Measurements from ENCODE around the gene SLCO3A1.

SLCO3A1 gene

GRCh38 chr15:92123962-92124656 lies 270.6 kb downstream of the SLCO3A1 start:
- no peak overlapping the region for H3K4me3 ChIP-seq (ENCODE audit: low read depth, low read length)
- no peak for DNase-seq (ENCODE audit: low read depth)

GRCh38 chr15:92124657-92125010 lies 271.1 kb downstream of the SLCO3A1 start:
- no peak for DNase-seq (ENCODE audit: low read depth)
- H3K4me3 ChIP-seq (ENCODE audit: low read depth, low read length) = no peak overlapping the region

- no peak for DNase-seq (ENCODE audit: low read depth)
- no peak overlapping the region for H3K4me3 ChIP-seq (ENCODE audit: low read depth, low read length)
Observed at GRCh38 chr15:92128788-92129187, 275.3 kb downstream of the SLCO3A1 start.

- no peak for DNase-seq (ENCODE audit: low read depth)
Observed at GRCh38 chr15:92130244-92130643, 276.7 kb downstream of the SLCO3A1 start.

GRCh38 chr15:92130906-92131305 lies 277.4 kb downstream of the SLCO3A1 start:
- DNase-seq (ENCODE audit: low read depth) = no peak
- no peak overlapping the region for H3K4me3 ChIP-seq (ENCODE audit: low read depth, low read length)

More at GRCh38 chr15:92130244-92130643, 276.7 kb downstream of the SLCO3A1 start:
- no peak overlapping the region for H3K4me3 ChIP-seq (ENCODE audit: low read depth, low read length)

DNA sequence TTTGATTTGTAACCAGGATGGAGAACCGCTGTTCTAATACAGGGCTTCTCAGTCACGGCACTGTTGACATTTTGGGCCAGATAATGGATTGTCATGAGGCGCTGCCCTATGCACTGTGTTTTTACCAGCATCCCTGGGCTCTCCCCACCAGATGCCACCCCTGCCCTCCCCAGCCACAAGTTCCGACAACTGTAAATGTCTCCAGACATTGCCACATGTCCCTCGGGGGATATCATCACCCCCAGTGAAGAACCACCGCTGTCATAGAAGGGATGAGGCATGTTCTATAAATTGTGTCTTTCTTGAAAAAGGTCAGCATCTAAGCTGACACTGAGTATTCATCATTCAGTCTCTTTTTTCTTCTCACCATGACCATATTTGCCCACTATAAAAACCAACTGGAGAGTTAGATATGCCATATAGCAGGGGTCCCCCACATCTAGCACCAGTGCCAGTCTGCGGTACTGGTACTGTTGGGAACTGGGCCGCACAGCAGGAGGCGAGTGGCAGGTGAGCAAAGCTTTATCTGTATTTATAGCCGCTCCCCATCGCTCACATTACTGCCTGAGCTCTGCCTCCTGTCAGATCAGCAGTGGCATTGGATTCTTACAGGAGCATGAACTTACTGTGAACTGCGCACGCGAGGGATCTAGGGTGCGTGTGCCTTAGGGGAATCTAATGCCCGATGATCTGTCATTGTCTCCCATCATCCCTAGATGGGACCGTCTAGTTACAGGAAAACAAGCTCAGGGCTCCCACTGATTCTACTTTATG lies 279.7 kb downstream of the SLCO3A1 start:
- DNase-seq (ENCODE audit: low read depth) = no peak
- H3K4me3 ChIP-seq (ENCODE audit: low read depth, low read length) = no peak overlapping the region

GRCh38 chr15:92140796-92141195 lies 287.3 kb downstream of the SLCO3A1 start:
- no peak overlapping the region for H3K4me3 ChIP-seq (ENCODE audit: low read depth, low read length)
- no peak for DNase-seq (ENCODE audit: low read depth)

DNA sequence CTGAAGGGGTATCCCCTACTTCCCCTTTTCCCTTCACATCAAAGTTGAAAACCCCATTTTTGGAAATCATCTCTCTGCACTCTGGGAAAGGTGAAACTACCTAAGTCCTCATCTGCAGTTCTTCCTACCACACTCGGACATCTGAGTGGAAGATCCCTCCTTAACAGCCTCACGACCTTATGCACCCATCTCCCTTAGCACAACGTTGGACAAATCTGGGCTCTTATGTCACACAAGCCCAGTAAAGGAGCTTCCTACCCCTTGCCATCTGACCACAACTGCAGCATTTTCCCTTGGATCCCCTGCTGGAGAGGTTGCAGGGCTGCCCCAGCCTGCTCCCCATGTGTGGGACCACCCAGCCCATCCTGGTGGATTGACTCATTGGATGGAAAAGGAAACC lies 288.1 kb downstream of the SLCO3A1 start:
- DNase-seq (ENCODE audit: low read depth) = no peak
- H3K4me3 ChIP-seq (ENCODE audit: low read depth, low read length) = no peak overlapping the region

DNA sequence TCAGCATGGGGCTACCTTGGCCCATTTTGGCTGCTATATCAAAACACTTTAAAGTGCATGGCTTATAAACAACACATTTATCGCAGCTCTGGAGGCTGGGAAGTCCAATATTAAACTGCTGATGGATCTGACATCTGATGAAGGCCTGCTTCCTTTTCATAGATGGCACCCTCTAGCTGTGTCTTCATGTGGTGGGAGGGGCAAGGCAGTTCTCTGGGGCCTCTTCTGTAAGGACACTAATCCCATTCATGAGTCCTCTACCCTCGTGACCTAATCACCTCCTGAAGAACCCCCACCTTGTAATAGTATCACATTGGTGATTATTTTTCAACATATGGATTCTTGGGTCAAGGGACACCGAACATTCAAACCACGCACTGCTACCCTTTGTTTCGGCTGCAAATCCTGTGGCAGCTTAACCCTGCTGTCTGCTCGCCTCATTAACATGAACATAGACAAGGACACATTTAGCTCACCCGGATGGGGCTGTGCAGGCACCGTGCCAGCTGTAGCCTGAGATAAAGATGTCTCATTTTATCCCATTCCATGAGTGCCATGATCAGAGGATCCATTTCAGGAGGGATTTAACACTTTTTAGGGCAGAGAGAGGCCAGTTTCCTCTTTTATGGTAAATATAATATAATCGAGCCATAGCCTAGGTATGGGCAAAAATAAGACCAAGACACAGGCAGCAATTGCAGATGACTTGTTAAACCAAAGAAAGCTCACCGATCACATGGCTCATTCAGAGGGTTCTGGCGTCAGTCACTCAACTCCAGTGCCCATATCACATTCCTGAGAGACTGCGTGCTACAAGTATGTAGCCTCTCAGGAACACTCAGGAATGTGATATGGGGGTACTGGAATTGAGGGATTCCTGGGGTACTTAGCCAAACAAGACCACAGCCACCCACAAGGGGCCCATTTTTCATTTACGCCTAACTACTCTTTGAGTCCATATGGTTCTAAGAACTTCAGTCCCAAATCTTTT lies 289.0 kb downstream of the SLCO3A1 start:
- no peak overlapping the region for H3K4me3 ChIP-seq (ENCODE audit: low read depth, low read length)
- no peak for DNase-seq (ENCODE audit: low read depth)

- no peak for DNase-seq (ENCODE audit: low read depth)
- no peak overlapping the region for H3K4me3 ChIP-seq (ENCODE audit: low read depth, low read length)
Observed at GRCh38 chr15:92143765-92144164, 290.3 kb downstream of the SLCO3A1 start.

GRCh38 chr15:92146511-92147150 lies 293.1 kb downstream of the SLCO3A1 start:
- no peak for DNase-seq (ENCODE audit: low read depth)
- H3K4me3 ChIP-seq (ENCODE audit: low read depth, low read length) = no peak overlapping the region

- DNase-seq (ENCODE audit: low read depth) = no peak
- H3K4me3 ChIP-seq (ENCODE audit: low read depth, low read length) = no peak overlapping the region
Observed at GRCh38 chr15:92149029-92149428, 295.5 kb downstream of the SLCO3A1 start.

GRCh38 chr15:92149465-92149864 lies 296.0 kb downstream of the SLCO3A1 start:
- DNase-seq (ENCODE audit: low read depth) = no peak
- no peak overlapping the region for H3K4me3 ChIP-seq (ENCODE audit: low read depth, low read length)

- no peak overlapping the region for H3K4me3 ChIP-seq (ENCODE audit: low read depth, low read length)
- DNase-seq (ENCODE audit: low read depth) = no peak
Observed at GRCh38 chr15:92151168-92151567, 297.7 kb downstream of the SLCO3A1 start.

DNA sequence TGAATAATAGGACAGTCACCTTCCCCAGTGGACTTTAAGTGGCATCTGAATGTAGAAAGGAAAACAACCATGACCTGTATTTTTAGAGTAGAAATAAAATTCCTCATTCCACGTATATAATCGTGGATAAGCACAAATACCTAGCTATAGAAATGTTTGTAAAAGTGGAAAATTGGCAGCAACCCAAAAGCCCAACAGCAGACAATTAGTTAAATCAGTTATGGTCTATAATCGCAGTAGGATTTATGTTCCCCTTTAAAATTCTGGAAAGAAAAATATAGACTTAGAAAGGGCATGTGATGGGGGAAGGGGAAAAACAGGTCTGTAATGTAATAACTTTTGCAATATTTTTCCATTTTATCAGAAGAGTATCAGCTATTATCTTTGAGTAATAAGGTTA lies 298.2 kb downstream of the SLCO3A1 start:
- H3K4me3 ChIP-seq (ENCODE audit: low read depth, low read length) = no peak overlapping the region
- DNase-seq (ENCODE audit: low read depth) = no peak

- DNase-seq (ENCODE audit: low read depth) = no peak
- H3K4me3 ChIP-seq (ENCODE audit: low read depth, low read length) = no peak overlapping the region
Observed at GRCh38 chr15:92152983-92153382, 299.5 kb downstream of the SLCO3A1 start.

GRCh38 chr15:92153620-92154019 lies 300.1 kb downstream of the SLCO3A1 start:
- H3K4me3 ChIP-seq (ENCODE audit: low read depth, low read length) = no peak overlapping the region
- DNase-seq (ENCODE audit: low read depth) = no peak

DNA sequence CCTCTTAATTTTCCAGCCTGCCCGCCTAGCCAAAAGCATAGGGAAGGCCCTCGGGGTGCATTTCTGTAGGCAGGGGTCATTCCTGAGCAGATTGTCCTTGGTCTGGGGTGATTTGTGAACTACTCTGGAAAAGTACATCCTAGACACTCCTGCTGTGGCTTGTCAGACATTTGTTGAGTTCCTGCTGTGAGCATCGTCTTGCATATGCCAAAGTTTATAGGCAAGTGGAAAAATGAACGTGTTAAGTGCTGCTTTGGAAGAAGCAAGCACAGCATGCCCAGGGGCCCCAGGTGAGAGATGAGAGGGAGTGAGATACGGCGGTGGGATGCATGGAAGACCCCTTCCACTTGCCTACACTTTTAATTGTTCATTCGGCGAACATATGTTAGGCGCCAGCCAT lies 302.4 kb downstream of the SLCO3A1 start:
- DNase-seq (ENCODE audit: low read depth) = no peak
- no peak overlapping the region for H3K4me3 ChIP-seq (ENCODE audit: low read depth, low read length)

GRCh38 chr15:92157666-92158298 lies 304.3 kb downstream of the SLCO3A1 start:
- DNase-seq (ENCODE audit: low read depth) = no peak
- no peak overlapping the region for H3K4me3 ChIP-seq (ENCODE audit: low read depth, low read length)

All from skeletal muscle cell (primary cell).